ENCODE measurements around the gene SMIM45.

SMIM45 gene

GRCh38 chr22:41935015-41935351 lies 17.0 kb upstream of the SMIM45 start:
- H3K27ac ChIP-seq (ENCODE audit: insufficient read depth, low read depth, low read length) = no peak overlapping the region
- H3K4me1 ChIP-seq (ENCODE audit: control insufficient read depth, extremely low read depth, insufficient read depth, low read length) = no peaks in the 10 kb centered on the region
- no peaks in the 10 kb centered on the region for H3K9me1 ChIP-seq (replicated peaks; ENCODE audit: control insufficient read depth, extremely low read depth, insufficient read depth, low read length)
- H2AFZ ChIP-seq (ENCODE audit: low read depth, low read length) = no peak overlapping the region
- no peaks in the 10 kb centered on the region for H4K20me1 ChIP-seq (replicated peaks; ENCODE audit: control insufficient read depth, extremely low read depth, insufficient read depth, low read length)
- no peak for DNase-seq (ENCODE audit: low read depth, low spot score)
- dilution Hi-C loops (cut with MboI; ENCODE audit: extremely low pct_ligation_motif_present, low sequenced_read_pairs) = no loop called here
- no peak overlapping the region for H3K9ac ChIP-seq (replicated peaks; ENCODE audit: extremely low read depth, insufficient read depth, low read length)
- CTCF ChIA-PET = interaction anchor here (1.3 kb wide), 1 partner anchor 9 kb away, joined by 4 read pairs; no protein-coding TSS in a partner anchor
- no peak overlapping the region for H3K4me2 ChIP-seq (ENCODE audit: insufficient read depth, low read length)
- peaks cover 0 to 2% of the 10 kb centered on the region in 2 experiments for H3K36me3 ChIP-seq (ENCODE audit: control insufficient read depth in 2 of 2, extremely low read depth in 1 of 2, insufficient read depth in 2 of 2, low read length in 2 of 2)
- intact Hi-C loops (cut with micrococcal nuclease) = no loop called here
- TF ChIP-seq POLR2AphosphoS5 (IDR thresholded peaks at IDR 0.05; ENCODE audit: insufficient read depth, low read depth, low read length) = no peak
- no peak for TF ChIP-seq MYC (IDR thresholded peaks at IDR 0.05; ENCODE audit: low read depth, low read length)
- TF ChIP-seq JUN (IDR thresholded peaks at IDR 0.05; ENCODE audit: borderline replicate concordance, insufficient read depth, insufficient read length, low read depth) = no peak
- no peak for TF ChIP-seq MAX (IDR thresholded peaks at IDR 0.05; ENCODE audit: insufficient read depth, insufficient read length)
- TF ChIP-seq EZH2 (IDR thresholded peaks at IDR 0.05; ENCODE audit: borderline replicate concordance, low read depth, low read length, severe bottlenecking) = no peak
- TF ChIP-seq CTCF (IDR thresholded peaks at IDR 0.05; ENCODE audit: extremely low read depth in 1 of 2, insufficient read depth in 1 of 2, low read depth in 1 of 2, low read length in 2 of 2) = no peak
- no peaks in the 10 kb centered on the region for H3K9me3 ChIP-seq (replicated peaks; ENCODE audit: control insufficient read depth, insufficient read depth, low read length)
- POLR2A ChIA-PET = no interaction called here
- H3K79me2 ChIP-seq (ENCODE audit: control insufficient read depth, insufficient read depth, low read length) = no peaks in the 10 kb centered on the region
- H3K4me3 ChIP-seq (replicated peaks in 1 of 3; ENCODE audit: insufficient read depth in 1 of 3, low read depth in 1 of 3, low read length in 3 of 3) = no peak overlapping the region
- FAIRE-seq = no peak
- no peaks in the 10 kb centered on the region for H3K27me3 ChIP-seq (ENCODE audit: control insufficient read depth in 2 of 2, insufficient read depth in 2 of 2, low read length in 2 of 2)
- BruUV-seq (replicated peaks) = no TSS peak

GRCh38 chr22:41935509-41935908 lies 16.4 kb upstream of the SMIM45 start:
- Histone ChIP-seq H3K9me1 (replicated peaks; ENCODE audit: control insufficient read depth, extremely low read depth, insufficient read depth, low read length) (no peaks in the 10 kb centered on the region), H3K79me2 (ENCODE audit: control insufficient read depth, insufficient read depth, low read length) (no peaks in the 10 kb centered on the region), H3K4me1 (ENCODE audit: control insufficient read depth, extremely low read depth, insufficient read depth, low read length) (no peaks in the 10 kb centered on the region), H3K9ac (replicated peaks; ENCODE audit: extremely low read depth, insufficient read depth, low read length) (no peak overlapping the region), H4K20me1 (replicated peaks; ENCODE audit: control insufficient read depth, extremely low read depth, insufficient read depth, low read length) (no peaks in the 10 kb centered on the region), H3K4me3 (replicated peaks in 1 of 3; ENCODE audit: insufficient read depth in 1 of 3, low read depth in 1 of 3, low read length in 3 of 3) (no peak overlapping the region), H3K4me2 (ENCODE audit: insufficient read depth, low read length) (no peak overlapping the region), H3K27me3 (ENCODE audit: control insufficient read depth in 2 of 2, insufficient read depth in 2 of 2, low read length in 2 of 2) (no peaks in the 10 kb centered on the region), H3K9me3 (replicated peaks; ENCODE audit: control insufficient read depth, insufficient read depth, low read length) (no peaks in the 10 kb centered on the region), H3K36me3 (ENCODE audit: control insufficient read depth in 2 of 2, extremely low read depth in 1 of 2, insufficient read depth in 2 of 2, low read length in 2 of 2) (peaks cover 0 to 2% of the 10 kb centered on the region in 2 experiments), H3K27ac (ENCODE audit: insufficient read depth, low read depth, low read length) (no peak overlapping the region), H2AFZ (ENCODE audit: low read depth, low read length) (no peak overlapping the region)
- dilution Hi-C loops (cut with MboI; ENCODE audit: extremely low pct_ligation_motif_present, low sequenced_read_pairs) = no loop called here
- ChIA-PET CTCF (interaction anchor here (2.1 kb wide), 1 partner anchor 10 kb away, joined by 10 read pairs; no protein-coding TSS in a partner anchor), POLR2A (no interaction called here)
- no peak for FAIRE-seq
- DNase-seq (ENCODE audit: low read depth, low spot score) = no peak
- BruUV-seq (replicated peaks) = no TSS peak
- TF ChIP-seq EZH2 (IDR thresholded peaks at IDR 0.05; ENCODE audit: borderline replicate concordance, low read depth, low read length, severe bottlenecking) = no peak
- TF ChIP-seq MAX (IDR thresholded peaks at IDR 0.05; ENCODE audit: insufficient read depth, insufficient read length) = no peak
- TF ChIP-seq POLR2AphosphoS5 (IDR thresholded peaks at IDR 0.05; ENCODE audit: insufficient read depth, low read depth, low read length) = no peak
- no peak for TF ChIP-seq FOS (IDR thresholded peaks at IDR 0.05; ENCODE audit: borderline replicate concordance, insufficient read depth, low read length)
- no peak for TF ChIP-seq JUN (IDR thresholded peaks at IDR 0.05; ENCODE audit: borderline replicate concordance, insufficient read depth, insufficient read length, low read depth)
- TF ChIP-seq GATA2 (IDR thresholded peaks at IDR 0.05; ENCODE audit: insufficient read depth, insufficient read length, low read depth, low read length) = no peak
- intact Hi-C loops (cut with micrococcal nuclease) = no loop called here

All from endothelial cell of umbilical vein (primary cell).